Measurements from ENCODE around the gene IL18R1. TPM values are rescaled to one million over a fixed set of nuclear protein-coding genes. Genes with fewer than 3 reads are reported as not detected.

The IL18R1 gene
- total RNA-seq, 1 donor from 2014 or later = 1.8 TPM

DNA sequence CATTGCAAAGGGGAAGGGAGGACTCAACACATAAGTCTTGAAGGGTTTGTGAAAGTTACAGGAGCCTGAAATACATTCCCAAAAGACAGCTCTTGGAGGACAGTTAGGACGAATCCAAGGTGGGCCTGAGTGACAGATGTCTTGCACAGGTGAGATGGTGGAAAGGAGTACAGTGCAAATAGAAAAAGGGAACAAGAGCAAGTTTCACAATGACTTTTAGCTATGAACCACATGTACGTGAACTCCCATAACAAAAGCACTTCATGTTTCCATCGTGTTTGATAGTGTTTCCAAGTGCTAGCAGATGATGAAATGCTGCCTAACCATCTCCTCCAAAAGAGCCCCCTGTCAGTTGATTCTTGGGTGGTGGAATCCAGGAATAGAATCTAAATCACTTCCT lies 69.2 kb downstream of the IL18R1 start:
- H3K4me3 ChIP-seq = no peak overlapping the region
- intact Hi-C loops (cut with micrococcal nuclease) = no loop called here
- H3K4me1 ChIP-seq = no peaks in the 10 kb centered on the region
- H3K27ac ChIP-seq (replicated peaks) = no peak overlapping the region
- H3K27me3 ChIP-seq (ENCODE audit: low read depth) = peaks cover 26% of the 10 kb centered on the region
- peaks cover 10% of the 10 kb centered on the region for H3K9me3 ChIP-seq (replicated peaks)
- TF ChIP-seq, protein P1, sequence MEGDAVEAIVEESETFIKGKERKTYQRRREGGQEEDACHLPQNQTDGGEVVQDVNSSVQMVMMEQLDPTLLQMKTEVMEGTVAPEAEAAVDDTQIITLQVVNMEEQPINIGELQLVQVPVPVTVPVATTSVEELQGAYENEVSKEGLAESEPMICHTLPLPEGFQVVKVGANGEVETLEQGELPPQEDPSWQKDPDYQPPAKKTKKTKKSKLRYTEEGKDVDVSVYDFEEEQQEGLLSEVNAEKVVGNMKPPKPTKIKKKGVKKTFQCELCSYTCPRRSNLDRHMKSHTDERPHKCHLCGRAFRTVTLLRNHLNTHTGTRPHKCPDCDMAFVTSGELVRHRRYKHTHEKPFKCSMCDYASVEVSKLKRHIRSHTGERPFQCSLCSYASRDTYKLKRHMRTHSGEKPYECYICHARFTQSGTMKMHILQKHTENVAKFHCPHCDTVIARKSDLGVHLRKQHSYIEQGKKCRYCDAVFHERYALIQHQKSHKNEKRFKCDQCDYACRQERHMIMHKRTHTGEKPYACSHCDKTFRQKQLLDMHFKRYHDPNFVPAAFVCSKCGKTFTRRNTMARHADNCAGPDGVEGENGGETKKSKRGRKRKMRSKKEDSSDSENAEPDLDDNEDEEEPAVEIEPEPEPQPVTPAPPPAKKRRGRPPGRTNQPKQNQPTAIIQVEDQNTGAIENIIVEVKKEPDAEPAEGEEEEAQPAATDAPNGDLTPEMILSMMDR (IDR thresholded peaks at IDR 0.05; ENCODE audit: borderline replicate concordance) = no peak
- no peaks in the 10 kb centered on the region for H3K36me3 ChIP-seq
- no peak for DNase-seq

DNA sequence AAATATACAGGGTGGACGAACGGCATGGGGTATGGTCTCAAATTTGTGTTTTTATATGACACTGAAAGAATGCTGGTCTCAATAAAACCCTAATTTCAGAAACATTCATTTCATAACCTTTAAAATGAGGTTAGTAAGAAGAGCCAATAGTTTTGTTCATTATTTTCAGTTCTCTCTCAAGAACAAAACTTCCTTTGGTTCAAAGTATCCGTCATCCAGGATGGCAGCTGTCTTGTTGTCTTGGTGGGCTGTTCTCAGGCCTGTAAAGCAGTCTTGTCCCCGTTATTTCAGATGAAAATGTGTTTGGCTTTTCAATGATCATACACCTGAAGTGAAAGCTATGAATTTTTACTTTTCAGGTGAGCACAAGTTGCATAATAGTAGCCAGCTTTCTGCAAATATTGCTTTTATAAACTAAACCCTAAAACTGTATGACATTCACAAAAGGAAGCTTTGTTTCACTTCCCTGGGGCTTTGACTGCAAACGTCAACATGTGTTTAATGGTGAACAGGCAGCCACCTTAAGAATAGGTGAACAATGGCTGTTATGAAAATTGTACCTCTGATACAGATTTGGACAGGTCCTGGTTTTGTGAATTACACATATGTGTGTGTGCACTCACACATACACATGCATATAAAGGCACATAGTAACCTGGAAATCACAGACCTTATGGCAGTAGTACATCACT lies 70.0 kb downstream of the IL18R1 start:
- no peak for DNase-seq
- H3K36me3 ChIP-seq = no peaks in the 10 kb centered on the region
- no peaks in the 10 kb centered on the region for H3K4me1 ChIP-seq
- H3K4me3 ChIP-seq = no peak overlapping the region
- H3K9me3 ChIP-seq (replicated peaks) = peaks cover 10% of the 10 kb centered on the region
- H3K27me3 ChIP-seq (ENCODE audit: low read depth) = peaks cover 20% of the 10 kb centered on the region
- H3K27ac ChIP-seq (replicated peaks) = no peak overlapping the region
- intact Hi-C loops (cut with micrococcal nuclease) = no loop called here
- TF ChIP-seq, protein P1 (IDR thresholded peaks at IDR 0.05; ENCODE audit: borderline replicate concordance) = no peak

DNA sequence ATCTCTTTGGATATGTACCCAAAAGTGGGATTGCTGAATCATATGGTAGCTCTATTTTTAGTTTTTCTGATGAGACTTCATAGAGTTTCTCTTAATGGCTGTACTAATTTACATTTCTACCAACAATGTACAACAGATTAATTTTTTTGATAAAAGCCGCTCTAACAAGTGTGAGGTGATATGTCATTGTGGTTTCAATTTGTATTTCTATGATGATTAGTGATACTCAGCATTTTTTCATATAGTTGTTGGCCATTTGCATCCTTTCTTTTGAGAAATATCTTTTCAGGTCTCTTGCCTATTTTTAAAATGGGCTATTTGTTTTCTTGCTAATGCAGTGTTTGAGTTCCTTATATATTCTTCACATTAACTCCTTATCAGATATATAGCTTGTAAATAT lies 71.7 kb downstream of the IL18R1 start:
- no peak overlapping the region for H3K27ac ChIP-seq (replicated peaks)
- DNase-seq = no peak
- no peak overlapping the region for H3K4me3 ChIP-seq
- TF ChIP-seq, protein P1 (IDR thresholded peaks at IDR 0.05; ENCODE audit: borderline replicate concordance) = no peak
- peaks cover 14% of the 10 kb centered on the region for H3K27me3 ChIP-seq (ENCODE audit: low read depth)
- intact Hi-C loops (cut with micrococcal nuclease) = no loop called here
- H3K9me3 ChIP-seq (replicated peaks) = peaks cover 10% of the 10 kb centered on the region
- H3K36me3 ChIP-seq = no peaks in the 10 kb centered on the region
- H3K4me1 ChIP-seq = no peaks in the 10 kb centered on the region

DNA sequence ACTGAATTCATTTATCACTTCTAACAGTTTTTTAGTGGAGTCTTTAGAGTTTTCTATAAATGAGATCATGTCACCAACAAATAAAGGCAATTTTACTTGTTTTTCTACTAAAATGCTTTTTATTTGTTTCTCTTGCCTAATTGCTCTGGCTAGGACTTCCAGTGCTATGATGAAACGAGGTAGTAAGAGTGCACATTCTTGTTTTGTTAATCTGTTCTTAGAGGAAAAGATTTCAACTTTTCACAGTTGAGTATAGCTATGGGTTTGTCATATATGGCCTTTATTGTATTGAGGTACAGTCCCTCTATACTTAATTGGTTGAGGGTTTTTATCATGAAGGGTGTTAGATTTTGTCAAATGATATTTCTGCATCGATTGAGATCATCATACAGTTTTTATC lies 73.0 kb downstream of the IL18R1 start:
- Histone ChIP-seq H3K4me1 (no peaks in the 10 kb centered on the region), H3K27ac (replicated peaks) (no peak overlapping the region), H3K9me3 (replicated peaks) (peaks cover 10% of the 10 kb centered on the region), H3K4me3 (no peak overlapping the region), H3K27me3 (ENCODE audit: low read depth) (peaks cover 7% of the 10 kb centered on the region), H3K36me3 (no peaks in the 10 kb centered on the region)
- DNase-seq = no peak
- TF ChIP-seq, protein P1 (IDR thresholded peaks at IDR 0.05; ENCODE audit: borderline replicate concordance) = no peak
- intact Hi-C loops (cut with micrococcal nuclease) = no loop called here

DNA sequence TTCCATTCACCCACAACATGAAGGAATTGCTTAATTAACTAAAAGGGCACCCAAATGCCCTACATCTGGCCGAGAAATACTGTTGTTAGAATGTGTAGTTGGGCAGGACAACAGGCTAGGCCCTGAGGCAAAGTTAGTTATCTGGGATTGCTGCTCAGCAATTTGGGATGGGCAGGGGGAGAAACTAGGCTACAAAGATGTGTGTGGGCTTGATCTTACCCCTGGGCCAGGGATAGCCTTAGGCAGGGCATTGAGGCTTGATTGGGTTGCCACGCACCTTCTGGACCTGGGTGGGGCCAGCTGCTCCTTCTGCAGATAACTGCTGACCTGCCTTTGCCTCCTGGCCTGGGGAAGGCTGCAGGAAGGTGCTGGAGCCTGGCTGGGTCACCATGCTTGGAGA lies 76.8 kb downstream of the IL18R1 start:
- Histone ChIP-seq H3K4me3 (no peak overlapping the region), H3K27me3 (ENCODE audit: low read depth) (peaks cover 3% of the 10 kb centered on the region), H3K27ac (replicated peaks) (no peak overlapping the region), H3K36me3 (no peaks in the 10 kb centered on the region), H3K4me1 (peaks cover 5% of the 10 kb centered on the region), H3K9me3 (replicated peaks) (peaks cover 10% of the 10 kb centered on the region)
- no peak for DNase-seq
- TF ChIP-seq, protein P1 (IDR thresholded peaks at IDR 0.05; ENCODE audit: borderline replicate concordance) = no peak
- intact Hi-C loops (cut with micrococcal nuclease) = no loop called here

All from left ventricle myocardium inferior (tissue), 1 donor.